BE2C (cell line): Measurements from ENCODE around the gene ZNF385C.

ENCODE experiments used
- DNase-seq: peaks from one replicate; pipeline ENCODE4 v3.0.0-alpha.2; 2020
- H3K27me3 ChIP-seq: fragments of 250-450 bp; sonication (Bioruptor Pico); 2 replicates; pipeline ENCODE4 v1.5.1; 2020; ENCODE audit warnings: mild to moderate bottlenecking
- H3K36me3 ChIP-seq: fragments of 250-450 bp; sonication (Bioruptor Pico); 2 replicates; pipeline ENCODE4 v1.5.1; 2020; ENCODE audit warnings: mild to moderate bottlenecking
- H3K4me1 ChIP-seq: fragments of 250-450 bp; sonication (Bioruptor Pico); 2 replicates; pipeline ENCODE4 v1.5.1; 2020
- H3K4me3 ChIP-seq: 2 replicates; pipeline ENCODE4 v1.5.1; 2011; ENCODE audit warnings: low read depth, low read length
- H3K9me3 ChIP-seq: fragments of 250-450 bp; sonication (Bioruptor Pico); 2 replicates; pipeline ENCODE4 v1.5.1; 2020
- CTCF ChIP-seq: IDR thresholded peaks from 2 replicates; pipeline ENCODE4 v1.5.1; 2012; ENCODE audit warnings: mild to moderate bottlenecking, low read depth, low read length

The ZNF385C gene

GRCh38 chr17:42027961-42028790 is 70.1 kb downstream of the ZNF385C start:
- no peak overlapping the region for H3K4me3 ChIP-seq
- peaks cover 8% of the 10 kb centered on the region for H3K36me3 ChIP-seq
- H3K4me1 ChIP-seq: no peaks in the 10 kb centered on the region
- no peak for DNase-seq
- H3K9me3 ChIP-seq: no peaks in the 10 kb centered on the region
- peak; percentile 41; the same call in 1 of the 2 replicates for TF ChIP-seq CTCF
- H3K27me3 ChIP-seq: no peaks in the 10 kb centered on the region

GRCh38 chr17:42027590-42027889 is 70.7 kb downstream of the ZNF385C start:
- Histone ChIP-seq H3K36me3 (peaks cover 8% of the 10 kb centered on the region), H3K9me3 (no peaks in the 10 kb centered on the region), H3K4me3 (no peak overlapping the region), H3K4me1 (no peaks in the 10 kb centered on the region), H3K27me3 (no peaks in the 10 kb centered on the region)
- DNase-seq: no peak
- TF ChIP-seq CTCF: no peak

DNA sequence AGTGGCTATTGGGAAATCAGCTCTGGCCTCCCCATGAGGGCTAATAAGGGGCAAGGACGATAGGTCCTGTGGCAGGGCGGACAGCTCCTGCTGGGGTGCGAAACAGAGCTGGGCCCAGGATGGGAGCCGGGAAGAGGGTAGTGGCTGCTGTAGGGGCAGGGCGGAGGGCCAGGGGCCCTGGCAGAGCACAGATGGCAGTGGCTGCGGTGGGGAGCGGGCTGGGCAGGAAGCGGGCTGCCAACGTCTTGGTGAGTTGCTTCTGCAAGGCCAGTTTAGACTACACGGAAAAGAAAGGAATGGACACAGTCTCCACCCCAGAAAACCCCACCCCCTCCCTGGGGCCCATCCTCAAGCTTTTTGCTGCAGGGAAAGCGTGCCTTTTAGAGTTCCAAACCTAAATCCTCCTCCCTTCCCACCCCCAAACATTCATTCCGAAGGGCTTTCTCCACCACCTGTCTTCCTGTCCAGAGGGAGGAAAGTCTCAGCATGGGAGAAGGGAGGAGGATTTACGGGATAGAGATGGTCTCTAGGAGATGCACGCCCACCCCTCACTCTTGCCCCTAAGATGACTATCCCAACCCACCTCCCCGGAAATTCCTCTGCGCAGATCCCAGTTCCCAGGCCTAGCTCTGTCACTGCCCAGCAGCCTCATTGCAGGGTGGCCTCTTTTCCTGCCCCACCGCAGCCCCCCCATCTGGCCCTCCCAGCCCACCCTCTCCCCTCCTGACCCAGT is 71.2 kb downstream of the ZNF385C start:
- no peak for TF ChIP-seq CTCF
- no peaks in the 10 kb centered on the region for H3K9me3 ChIP-seq
- H3K36me3 ChIP-seq: peaks cover 8% of the 10 kb centered on the region
- H3K27me3 ChIP-seq: no peaks in the 10 kb centered on the region
- DNase-seq: no peak
- no peaks in the 10 kb centered on the region for H3K4me1 ChIP-seq
- no peak overlapping the region for H3K4me3 ChIP-seq

DNA sequence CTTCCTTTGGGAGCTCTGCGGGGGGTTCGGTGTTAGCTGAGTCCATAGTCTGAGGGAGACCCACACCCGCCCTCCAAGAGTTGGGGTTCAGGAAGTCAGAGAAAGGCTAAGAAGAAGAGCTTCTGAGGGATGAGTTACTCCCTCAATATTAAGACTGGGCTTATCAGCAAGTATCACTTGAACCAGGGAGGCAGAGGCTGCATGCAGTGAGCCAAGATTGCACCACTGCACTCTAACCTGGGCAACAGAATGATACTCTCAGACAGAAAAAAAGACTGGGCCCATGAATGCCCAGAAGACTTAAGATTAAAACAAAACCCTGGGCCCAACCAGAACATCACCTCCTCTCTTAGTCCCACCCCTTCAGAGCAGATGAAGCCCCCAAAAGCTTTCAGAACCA is 72.3 kb downstream of the ZNF385C start:
- Histone ChIP-seq H3K36me3 (peaks cover 8% of the 10 kb centered on the region), H3K27me3 (no peaks in the 10 kb centered on the region), H3K9me3 (no peaks in the 10 kb centered on the region), H3K4me1 (no peaks in the 10 kb centered on the region), H3K4me3 (no peak overlapping the region)
- no peak for DNase-seq
- TF ChIP-seq CTCF: no peak

DNA sequence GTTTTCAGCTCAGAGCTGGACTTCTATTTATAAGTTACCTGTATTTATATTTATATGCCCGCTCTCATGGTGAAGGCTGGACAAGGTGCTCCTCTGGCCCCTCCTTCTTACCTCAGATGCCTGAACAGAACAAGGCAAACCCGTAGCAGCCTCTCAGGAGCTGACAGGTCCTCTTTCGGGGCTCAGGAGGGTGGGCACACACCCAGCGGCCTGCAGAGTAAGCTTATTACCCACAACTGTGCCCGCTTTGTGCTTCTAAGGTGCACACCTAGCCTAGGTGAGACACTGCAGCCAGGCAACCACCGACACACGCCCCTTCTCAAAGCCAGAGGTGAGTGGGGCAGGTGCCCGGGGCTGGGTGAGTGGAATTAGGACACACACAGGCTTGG is 73.1 kb downstream of the ZNF385C start:
- no peaks in the 10 kb centered on the region for H3K4me1 ChIP-seq
- H3K36me3 ChIP-seq: peaks cover 8% of the 10 kb centered on the region
- no peak overlapping the region for H3K4me3 ChIP-seq
- H3K9me3 ChIP-seq: no peaks in the 10 kb centered on the region
- DNase-seq: no peak
- no peaks in the 10 kb centered on the region for H3K27me3 ChIP-seq
- no peak for TF ChIP-seq CTCF
